HK-2 (cell line): Measurements from ENCODE around the gene ALG12.

Experiments
- DNase-seq: peaks from one replicate; pipeline ENCODE4 v3.0.0-alpha.2; 2018; ENCODE audit not compliant: unreplicated experiment

Gene ALG12

DNA sequence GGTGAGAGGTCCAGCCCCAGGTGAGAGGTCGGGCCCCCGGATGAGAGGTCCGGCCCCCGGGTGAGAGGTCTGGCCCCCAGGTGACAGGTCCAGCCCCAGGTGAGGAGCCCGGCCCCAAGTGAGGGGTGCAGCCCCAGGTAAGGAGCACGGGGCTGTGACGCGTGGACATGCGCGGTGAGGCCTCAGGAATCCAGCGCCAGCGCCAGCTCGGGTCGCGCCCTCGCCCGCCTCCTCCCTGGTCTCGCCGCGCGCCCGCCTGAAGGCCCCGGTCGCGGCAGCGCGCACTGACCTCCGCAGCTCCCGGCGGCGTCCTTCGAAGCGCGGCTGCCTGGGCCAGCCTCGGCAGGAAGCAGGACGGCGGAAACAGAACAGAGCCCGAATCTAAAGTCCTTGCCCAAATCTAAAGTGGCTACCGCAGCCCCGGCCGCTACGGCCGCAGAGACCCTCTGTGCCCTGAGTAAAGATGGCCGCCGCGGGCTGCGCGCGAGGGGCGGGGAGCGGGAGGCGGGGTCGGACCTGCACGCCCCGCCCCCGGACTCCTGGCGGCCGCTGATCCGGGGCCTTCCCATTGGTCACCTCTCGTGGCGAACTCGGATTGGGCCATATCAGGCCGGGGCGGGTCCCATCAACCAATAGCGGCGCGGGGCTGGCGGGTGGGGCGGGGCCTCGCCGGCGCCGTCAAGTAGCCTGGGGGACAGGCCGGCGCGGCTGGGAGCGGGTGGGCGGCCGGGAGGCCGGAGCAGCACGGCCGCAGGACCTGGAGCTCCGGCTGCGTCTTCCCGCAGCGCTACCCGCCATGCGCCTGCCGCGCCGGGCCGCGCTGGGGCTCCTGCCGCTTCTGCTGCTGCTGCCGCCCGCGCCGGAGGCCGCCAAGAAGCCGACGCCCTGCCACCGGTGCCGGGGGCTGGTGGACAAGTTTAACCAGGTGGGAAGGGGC, at the start of gene ALG12, which contains the start of gene CRELD2:
Gene ALG12, minus strand, starts transcription at position 465 of the 937 bp plus-strand sequence. CDS start 4,673 bp downstream, outside the sequence.
Gene CRELD2, plus strand, starts transcription at position 661 of the 937 bp plus-strand sequence. Its CDS starts 136 bp downstream, at position 797.
- DNase-seq, result peak; percentile 97

DNA sequence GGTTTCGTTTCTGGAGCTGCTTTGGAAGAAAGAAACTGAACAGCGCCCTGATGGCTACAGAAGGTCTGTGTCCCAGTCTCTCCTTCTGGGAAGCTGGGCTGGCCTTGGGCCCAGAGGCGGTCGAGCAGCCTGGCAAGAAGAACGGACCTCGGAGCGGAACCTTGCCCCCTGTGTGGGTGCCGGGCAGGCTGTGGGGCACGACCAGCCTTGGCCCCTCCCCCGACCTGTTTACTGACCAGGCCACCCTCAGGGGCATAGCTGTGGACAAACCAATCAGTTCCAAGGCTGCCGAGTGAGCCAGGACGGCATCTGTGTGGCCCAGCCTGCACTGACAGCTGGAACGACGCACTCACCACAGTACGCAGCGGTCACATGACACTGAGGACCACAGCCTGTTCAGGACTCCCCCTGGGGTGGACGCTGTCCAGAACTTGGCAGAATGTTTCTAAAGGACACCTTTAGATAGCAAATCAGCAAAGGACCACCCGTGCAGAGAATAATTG, 49.5 kb upstream of the ALG12 start:
- DNase-seq, result no peak

DNA sequence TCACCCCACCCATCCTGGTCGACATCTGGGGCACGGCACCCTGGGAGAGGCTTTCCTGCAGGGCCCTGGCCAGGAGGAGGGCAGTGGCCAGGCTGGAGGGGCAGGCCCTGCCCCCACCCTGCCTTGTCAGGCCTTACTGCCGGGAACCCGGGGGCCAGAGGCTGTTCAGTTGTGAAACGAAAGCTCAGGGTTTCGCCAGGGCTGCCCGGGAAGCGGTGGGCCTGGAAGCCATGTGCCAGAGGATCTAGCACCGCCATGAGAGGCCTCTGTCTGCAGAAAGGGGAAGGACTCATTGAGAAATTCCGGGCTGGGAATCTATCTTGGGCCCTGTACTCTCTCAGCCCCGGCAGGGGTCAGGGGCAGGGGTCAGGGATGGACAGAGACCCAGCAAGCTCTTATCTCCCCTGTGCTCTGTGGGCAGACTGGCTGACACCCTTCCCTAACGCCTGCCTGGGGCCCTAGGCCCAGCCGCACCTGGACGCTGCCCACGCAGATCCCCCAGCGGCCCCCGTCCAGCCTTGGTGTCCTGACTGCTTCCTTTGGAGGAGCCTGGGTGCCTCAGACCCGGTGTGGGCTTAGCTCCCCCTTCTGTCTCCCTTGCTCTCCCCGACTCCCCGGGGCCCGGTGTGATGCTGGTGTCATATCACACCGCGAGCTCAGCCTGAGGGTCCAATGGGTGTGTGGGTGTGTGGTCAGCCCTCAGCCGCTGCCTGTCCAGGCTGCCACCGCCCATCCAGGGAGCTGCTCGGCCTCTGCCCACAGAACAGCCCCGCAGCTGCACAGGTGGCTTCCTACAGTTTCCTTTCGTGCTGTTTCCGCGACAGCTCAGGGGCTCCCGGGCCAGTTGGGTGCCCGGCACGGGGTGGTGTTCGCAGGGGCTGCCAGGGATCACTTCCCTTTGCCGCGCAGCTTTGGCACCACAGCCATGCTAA, 48.8 kb upstream of the ALG12 start:
- no peak for DNase-seq

DNA sequence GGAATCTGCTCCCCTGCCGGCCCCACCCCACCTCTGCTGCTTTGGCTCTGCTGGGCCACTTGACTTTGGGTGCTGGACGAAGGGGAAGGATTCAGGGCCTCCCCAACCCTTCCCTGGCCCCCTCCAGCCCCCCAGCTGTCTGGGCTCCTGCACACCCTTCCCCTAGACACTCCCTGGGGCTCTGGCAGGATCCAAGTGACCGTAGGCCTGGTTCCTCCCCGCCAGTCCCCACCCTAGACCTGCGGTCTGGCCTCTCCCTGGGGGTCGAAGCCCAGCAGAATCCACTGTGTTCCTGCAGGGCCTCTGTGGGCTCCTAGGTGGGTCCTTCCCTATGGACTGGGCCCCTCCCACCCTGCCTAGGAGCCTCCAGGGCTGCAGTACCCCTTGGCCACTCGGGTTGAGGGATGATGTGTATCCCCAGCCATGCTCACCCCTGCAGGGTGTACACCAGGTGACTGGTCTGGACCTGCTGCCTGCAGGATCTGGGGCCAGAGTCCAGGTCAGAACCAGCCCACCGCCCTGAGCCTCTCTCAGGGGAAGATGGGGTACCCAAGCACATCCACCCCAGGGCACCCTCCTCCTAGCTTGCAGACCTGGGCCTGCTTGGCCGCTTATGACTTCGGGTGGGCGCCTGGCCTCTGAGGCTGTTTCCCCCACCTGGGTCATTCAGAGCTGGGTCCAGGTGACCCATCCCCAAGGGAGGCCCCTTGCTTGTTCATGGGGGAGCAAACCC, 48.0 kb upstream of the ALG12 start:
- DNase-seq, result no peak

DNA sequence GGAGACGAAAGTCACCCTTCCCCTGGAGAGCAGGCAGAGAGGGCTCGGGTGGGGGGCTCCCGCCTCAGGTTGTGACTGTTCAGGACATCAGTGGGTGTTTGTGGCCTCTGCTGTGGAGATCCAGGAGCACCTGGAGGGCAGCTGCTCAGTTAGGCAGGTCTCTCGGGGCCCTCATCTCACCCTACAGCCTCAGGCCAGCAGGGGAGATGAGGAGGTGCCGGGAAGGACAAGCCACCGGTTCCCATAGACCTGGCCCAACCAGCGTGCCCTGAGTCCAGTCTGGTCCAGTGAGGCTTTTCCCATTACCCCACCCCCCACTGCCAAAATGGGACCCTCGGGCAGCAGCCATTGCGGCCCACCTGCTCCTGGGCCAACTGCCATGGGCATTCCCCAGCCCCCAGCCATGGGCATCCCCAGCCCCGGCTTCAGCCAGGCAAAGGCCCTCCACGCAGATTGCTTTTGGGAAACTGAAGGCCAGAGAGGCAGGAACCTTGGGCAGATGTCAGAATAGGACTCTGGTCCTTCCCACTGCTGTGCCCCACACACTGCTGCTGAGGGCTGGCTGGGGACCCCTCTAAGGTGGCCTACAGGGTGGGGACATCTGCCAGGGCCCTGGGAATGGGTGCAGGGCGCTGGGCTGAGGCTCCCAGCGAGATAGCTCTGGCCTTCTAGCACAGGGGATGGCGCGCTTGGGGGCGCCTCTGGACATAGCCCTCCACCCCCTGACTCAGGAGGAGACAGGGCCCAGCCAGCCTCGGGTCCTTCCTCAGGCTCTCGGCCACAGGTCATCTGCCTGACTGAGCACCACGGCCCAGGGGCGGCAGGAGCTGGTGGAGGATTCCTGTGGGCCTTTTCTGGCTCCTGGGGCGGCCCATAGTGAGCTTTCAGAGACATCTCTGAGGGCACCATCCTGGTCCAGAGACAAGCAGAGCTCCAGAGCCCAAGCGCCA, 47.1 kb upstream of the ALG12 start:
- no peak for DNase-seq

DNA sequence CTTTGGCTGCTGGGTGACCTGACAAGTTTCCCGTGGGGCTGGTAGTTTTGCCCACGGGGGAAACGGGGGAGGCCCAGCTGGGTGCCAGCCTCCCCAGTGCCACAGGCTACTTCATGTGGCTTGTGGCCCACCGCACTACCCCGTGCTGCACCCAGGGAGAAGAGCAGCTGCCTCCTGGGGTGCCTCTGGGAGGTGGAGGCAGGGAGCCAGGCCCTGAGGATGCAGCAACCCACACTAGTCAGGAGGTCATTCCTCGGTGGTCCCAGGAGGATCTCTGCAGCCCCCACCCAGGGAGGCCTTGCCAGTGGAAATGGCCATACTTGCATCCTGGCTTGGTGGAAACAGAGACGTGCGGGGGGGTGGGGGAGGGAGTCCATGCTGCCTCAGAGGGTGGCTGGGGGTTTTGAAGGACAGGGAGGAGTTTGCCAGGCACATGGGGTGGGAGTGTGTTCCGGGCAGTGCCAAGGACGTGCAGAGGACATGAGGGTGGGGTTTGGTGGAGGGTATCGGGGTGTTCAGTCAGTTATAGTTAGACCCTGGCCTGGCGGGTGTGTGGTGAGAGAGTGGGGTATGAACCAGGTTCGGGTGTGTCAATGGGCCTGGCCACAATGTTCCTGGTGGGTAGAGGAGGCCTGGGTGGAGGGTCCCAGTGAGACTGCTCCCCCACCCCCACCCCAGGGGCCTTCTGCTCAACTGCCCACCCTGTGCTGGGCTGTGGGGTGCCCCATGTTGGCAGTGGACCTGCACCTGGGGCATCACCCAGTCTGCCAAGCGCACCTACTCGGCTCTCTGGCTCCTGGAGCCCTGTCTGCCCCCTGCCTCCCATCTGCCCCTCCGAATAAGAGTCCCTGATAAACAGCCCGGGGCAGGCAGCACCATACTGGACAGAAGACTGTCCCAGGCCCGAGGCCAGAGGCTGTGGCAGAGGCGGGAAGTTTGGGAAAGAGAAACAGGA, 46.2 kb upstream of the ALG12 start:
- no peak for DNase-seq

DNA sequence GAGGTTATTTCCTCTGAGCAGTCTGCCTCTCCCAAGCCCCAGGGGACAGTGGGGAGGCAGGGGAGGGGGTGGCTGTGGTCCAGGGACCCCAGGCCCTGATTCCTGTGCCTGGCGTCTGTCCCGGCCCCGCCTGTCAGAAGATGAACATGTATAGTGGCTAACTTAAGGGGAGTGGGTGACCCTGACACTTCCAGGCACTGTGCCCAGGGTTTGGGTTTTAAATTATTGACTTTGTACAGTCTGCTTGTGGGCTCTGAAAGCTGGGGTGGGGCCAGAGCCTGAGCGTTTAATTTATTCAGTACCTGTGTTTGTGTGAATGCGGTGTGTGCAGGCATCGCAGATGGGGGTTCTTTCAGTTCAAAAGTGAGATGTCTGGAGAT, 45.4 kb upstream of the ALG12 start:
- no peak for DNase-seq

DNA sequence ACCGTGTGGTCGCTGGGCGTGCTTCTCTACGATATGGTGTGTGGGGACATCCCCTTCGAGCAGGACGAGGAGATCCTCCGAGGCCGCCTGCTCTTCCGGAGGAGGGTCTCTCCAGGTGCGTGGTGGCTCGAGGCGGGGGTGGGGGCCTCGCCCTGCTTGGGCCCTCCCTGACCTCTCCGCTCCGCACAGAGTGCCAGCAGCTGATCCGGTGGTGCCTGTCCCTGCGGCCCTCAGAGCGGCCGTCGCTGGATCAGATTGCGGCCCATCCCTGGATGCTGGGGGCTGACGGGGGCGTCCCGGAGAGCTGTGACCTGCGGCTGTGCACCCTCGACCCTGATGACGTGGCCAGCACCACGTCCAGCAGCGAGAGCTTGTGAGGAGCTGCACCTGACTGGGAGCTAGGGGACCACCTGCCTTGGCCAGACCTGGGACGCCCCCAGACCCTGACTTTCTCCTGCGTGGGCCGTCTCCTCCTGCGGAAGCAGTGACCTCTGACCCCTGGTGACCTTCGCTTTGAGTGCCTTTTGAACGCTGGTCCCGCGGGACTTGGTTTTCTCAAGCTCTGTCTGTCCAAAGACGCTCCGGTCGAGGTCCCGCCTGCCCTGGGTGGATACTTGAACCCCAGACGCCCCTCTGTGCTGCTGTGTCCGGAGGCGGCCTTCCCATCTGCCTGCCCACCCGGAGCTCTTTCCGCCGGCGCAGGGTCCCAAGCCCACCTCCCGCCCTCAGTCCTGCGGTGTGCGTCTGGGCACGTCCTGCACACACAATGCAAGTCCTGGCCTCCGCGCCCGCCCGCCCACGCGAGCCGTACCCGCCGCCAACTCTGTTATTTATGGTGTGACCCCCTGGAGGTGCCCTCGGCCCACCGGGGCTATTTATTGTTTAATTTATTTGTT, 44.8 kb upstream of the ALG12 start:
- DNase-seq, result no peak

DNA sequence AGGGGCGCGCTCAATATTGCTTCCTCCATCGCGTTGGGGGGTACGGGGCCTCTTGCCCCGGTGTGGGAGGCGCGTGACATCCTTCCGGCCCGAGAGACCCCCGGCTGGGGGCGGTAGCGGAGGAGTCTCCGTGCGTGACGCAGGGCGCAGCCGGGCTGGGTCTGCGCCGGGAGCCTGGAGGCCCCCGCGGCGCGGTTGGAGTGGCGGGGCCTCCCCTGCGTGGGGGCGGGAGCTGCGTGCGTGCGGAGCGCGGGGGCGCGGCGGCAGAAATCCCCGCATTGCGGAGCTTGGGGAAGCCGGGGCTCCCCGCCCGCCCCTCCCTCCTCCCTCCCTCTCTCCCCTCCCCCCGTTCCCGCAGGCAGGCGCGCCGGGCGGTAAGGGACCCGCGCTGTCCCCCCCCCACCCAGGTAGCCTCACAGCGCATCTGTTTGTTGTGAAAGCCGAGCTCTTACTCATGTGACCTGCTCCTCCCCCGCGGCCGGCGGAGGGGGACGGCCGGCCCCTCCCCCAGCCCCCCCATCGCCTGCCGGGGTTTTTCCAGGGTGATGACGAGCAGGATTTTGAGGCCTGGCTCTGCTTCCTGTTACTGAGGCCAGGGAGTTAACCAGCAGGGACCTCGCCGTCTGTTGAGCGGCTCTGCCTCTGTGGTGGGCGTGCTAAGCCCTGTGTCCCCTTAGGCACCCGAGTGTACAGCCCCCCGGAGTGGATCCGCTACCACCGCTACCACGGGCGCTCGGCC, 43.9 kb upstream of the ALG12 start:
- peak; percentile 91 for DNase-seq

DNA sequence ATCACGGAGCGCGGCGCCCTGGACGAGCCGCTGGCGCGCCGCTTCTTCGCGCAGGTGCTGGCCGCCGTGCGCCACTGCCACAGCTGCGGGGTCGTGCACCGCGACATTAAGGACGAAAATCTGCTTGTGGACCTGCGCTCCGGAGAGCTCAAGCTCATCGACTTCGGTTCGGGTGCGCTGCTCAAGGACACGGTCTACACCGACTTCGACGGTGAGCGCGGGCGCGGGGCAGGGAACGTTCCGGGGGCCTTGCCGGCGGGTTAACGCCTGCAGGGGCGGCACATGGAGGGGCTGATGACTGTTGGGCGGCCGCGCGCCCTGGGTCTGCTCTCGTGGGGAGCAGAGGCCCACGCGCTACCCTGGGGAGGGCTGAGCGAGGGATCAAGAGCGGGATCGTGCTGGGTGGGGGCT, 43.4 kb upstream of the ALG12 start:
- DNase-seq, result no peak

DNA sequence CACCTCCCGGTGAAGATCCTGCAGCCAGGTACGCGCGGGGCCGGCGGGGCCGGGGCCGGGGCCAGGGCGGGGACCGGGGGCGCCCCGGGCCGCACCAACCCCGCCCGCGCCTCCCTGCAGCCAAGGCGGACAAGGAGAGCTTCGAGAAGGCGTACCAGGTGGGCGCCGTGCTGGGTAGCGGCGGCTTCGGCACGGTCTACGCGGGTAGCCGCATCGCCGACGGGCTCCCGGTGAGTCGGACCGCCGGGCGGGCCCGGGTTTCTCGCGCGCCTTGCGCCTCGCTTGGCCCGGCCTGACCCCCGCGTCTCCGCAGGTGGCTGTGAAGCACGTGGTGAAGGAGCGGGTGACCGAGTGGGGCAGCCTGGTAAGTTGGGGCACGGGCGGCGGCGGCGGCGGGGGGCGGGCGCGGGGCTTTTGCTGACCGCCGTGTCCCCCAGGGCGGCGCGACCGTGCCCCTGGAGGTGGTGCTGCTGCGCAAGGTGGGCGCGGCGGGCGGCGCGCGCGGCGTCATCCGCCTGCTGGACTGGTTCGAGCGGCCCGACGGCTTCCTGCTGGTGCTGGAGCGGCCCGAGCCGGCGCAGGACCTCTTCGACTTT, 42.9 kb upstream of the ALG12 start:
- no peak for DNase-seq

DNA sequence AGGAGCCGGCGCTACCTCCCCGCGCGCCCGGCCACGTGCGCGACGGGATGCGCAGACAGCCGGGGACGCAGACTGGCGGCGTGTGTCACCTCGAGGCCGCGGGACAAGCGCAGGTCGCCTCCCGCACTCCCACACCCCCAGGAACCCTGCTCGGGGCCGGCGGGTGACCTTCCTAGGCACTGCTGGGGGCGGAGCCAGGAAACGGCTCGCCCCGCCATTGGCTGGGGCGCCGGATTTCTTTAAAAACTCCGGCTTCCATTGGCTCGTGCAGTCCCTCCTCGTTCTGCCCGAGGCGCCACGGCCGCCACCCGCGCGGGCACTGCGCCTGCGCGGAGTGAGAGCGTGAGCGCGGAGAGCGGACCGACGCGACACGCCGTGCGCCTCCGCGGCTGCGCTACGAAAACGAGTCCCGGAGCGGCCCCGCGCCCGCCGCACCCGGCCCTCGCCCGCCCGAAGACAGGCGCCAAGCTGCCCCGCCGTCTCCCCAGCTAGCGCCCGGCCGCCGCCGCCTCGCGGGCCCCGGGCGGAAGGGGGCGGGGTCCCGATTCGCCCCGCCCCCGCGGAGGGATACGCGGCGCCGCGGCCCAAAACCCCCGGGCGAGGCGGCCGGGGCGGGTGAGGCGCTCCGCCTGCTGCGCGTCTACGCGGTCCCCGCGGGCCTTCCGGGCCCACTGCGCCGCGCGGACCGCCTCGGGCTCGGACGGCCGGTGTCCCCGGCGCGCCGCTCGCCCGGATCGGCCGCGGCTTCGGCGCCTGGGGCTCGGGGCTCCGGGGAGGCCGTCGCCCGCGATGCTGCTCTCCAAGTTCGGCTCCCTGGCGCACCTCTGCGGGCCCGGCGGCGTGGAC, 42.1 kb upstream of the ALG12 start, which contains the start of gene PIM3:
Gene PIM3, plus strand, starts transcription at position 614 of the 846 bp plus-strand sequence. Its CDS starts 176 bp downstream, at position 790.
- DNase-seq, result peak; percentile 93

DNA sequence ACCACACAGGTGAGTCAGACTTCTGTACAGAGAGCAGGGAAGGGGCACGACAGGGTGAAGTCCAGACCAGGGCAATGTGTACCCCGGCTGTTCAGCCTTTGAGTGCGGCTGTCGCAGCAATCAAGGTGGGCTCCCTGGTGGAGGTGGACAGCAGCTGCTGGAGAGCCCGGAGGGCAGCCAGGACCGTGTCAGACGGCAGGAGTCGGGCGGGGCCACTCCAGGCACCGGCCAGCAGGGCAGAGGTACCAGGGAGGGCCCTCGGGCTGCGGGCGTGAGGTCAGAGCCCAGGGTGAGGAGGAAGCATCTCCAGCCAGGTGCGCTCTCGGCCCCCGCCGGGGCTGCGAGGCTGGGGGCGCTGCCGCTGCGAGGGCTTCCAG, 41.5 kb upstream of the ALG12 start:
- DNase-seq, result peak; percentile 65

DNA sequence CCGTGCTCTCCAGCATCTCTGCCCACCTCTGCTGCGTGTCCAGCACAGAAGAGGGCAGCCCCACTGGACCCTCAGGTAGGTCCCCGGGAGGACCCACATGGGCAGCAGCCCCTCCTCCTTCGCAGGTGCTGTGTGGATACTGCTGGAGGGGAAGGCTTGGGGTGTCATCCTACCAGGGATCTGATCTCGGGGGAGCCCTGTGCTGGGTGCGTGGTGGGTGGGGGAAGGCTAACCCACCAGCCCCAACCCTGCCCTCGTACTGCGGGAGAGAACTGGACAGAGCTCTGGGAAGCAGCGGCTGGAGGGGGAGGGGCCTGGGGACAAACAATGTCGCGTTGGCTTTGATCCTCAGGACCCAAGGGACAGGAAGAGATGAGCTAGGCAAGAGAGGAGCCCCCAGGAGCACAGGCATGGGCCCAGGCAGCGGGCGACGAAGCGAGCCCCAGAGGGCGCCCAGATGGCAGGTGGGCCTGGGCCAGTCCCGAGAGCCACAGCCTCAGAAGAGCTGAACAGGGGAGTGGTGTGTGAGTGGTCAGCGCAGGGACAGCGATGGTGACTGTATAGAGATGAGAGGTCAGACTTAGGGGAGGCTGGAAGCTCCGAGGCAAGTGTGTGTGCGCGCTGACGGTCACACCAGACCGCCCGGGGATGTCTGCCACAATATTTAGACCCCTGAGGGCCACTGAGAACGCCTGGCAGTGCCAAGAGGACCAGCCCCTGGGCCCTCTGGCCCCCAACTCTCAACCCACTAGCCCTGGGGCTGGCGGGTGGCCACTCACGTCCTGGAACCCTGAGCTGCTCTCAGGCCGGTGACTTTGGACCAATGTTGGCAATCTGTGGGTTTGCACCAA, 40.9 kb upstream of the ALG12 start:
- DNase-seq, result no peak

DNA sequence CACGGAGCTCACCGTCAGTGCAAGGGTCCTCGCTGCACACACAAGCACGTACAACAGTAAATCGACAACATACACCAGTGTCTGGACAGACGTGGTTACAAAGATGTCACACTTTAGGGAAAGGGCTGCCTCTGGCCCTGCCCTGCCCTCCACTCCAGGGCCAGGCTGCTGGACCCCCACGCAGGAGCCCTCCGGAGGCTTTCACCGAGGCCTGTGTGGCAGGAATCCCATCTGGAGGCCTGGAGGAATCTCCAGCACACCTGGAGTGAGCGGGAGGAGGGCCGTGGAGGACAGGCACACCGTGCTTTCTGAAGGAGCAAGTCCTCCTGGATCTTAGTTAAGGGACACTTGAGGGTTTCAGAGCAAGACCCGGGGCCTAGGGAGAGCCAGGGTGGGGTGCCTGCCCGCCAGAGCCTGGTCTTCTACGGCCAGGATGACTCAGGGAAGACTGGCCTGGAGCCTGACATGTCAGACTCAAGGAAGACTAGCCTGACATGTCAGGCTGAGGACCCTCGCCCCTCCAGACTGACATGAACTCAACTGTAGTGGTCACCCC, 40.2 kb upstream of the ALG12 start:
- DNase-seq, result no peak
